Subcutaneous abdominal adipose tissue (tissue), 5 donors: Measurements from ENCODE around the gene MX2.

Source experiments
- H3K27ac ChIP-seq: one replicate; pipeline ENCODE4 v1.7.0; 2013; ENCODE audit warnings: low read depth, mild to moderate bottlenecking, inconsistent platforms, low read length, moderate library complexity
- H3K27me3 ChIP-seq, 5 donors: one replicate each; pipeline ENCODE4 v1.7.0; 2013; ENCODE audit warnings: low read length in 5 of 5, inconsistent platforms in 1 of 5; ENCODE audit not compliant: control insufficient read depth in 5 of 5, insufficient read depth in 4 of 5
- H3K36me3 ChIP-seq, 5 donors: one replicate each; pipeline ENCODE4 v1.7.0; 2013; ENCODE audit warnings: low read length in 5 of 5; ENCODE audit not compliant: control insufficient read depth in 5 of 5, insufficient read depth in 5 of 5
- H3K4me1 ChIP-seq, 5 donors: one replicate each; pipeline ENCODE4 v1.7.0; 2013; ENCODE audit warnings: low read length in 5 of 5, mild to moderate bottlenecking in 3 of 5, moderate library complexity in 1 of 5; ENCODE audit not compliant: control insufficient read depth in 5 of 5, insufficient read depth in 5 of 5
- H3K4me3 ChIP-seq, 5 donors: one replicate each; pipeline ENCODE4 v1.7.0; 2013; ENCODE audit warnings: low read length in 5 of 5, low read depth in 1 of 5
- H3K9ac ChIP-seq, 5 donors: one replicate each; pipeline ENCODE4 v1.7.0; 2013; ENCODE audit warnings: low read length in 5 of 5, mild to moderate bottlenecking in 4 of 5, moderate library complexity in 3 of 5
- H3K9me3 ChIP-seq, 5 donors: one replicate each; pipeline ENCODE4 v1.7.0; 2013; ENCODE audit warnings: low read length in 5 of 5; ENCODE audit not compliant: control insufficient read depth in 5 of 5
- donor health status: healthy.
- donor health status: healthy.
- donor health status: healthy.
- donor health status: healthy.
- donor health status: healthy.

The MX2 gene

GRCh38 chr21:41337515-41337914, 24.3 kb upstream of the MX2 start:
- no peak overlapping the region for H3K9ac ChIP-seq
- no peaks in the 10 kb centered on the region for H3K36me3 ChIP-seq
- no peaks in the 10 kb centered on the region for H3K27me3 ChIP-seq
- H3K27ac ChIP-seq, result no peak overlapping the region
- H3K4me1 ChIP-seq, result no peaks in the 10 kb centered on the region
- no peak overlapping the region for H3K4me3 ChIP-seq
- H3K9me3 ChIP-seq, result peaks cover 0 to 12% (median 3%) of the 10 kb centered on the region in 5 donors

- H3K4me1 ChIP-seq, result no peaks in the 10 kb centered on the region
- no peak overlapping the region for H3K27ac ChIP-seq
- no peaks in the 10 kb centered on the region for H3K27me3 ChIP-seq
- H3K9me3 ChIP-seq, result peaks cover 0 to 12% (median 3%) of the 10 kb centered on the region in 5 donors
- no peak overlapping the region for H3K9ac ChIP-seq
- no peaks in the 10 kb centered on the region for H3K36me3 ChIP-seq
- H3K4me3 ChIP-seq, result no peak overlapping the region
Observed at GRCh38 chr21:41338455-41338854, 23.4 kb upstream of the MX2 start.

- H3K4me3 ChIP-seq, result no peak overlapping the region
- no peaks in the 10 kb centered on the region for H3K27me3 ChIP-seq
- H3K9me3 ChIP-seq, result peaks cover 0 to 4% (median 0%) of the 10 kb centered on the region in 5 donors
Observed at GRCh38 chr21:41342035-41342434, 19.8 kb upstream of the MX2 start.

GRCh38 chr21:41344146-41344545, 17.7 kb upstream of the MX2 start:
- Histone ChIP-seq H3K9me3 (peaks cover 0 to 4% (median 0%) of the 10 kb centered on the region in 5 donors), H3K4me3 (no peak overlapping the region), H3K27me3 (no peaks in the 10 kb centered on the region), H3K27ac (no peak overlapping the region), H3K4me1 (no peaks in the 10 kb centered on the region), H3K9ac (no peak overlapping the region), H3K36me3 (no peaks in the 10 kb centered on the region)

More at GRCh38 chr21:41342035-41342434, 19.8 kb upstream of the MX2 start:
- Histone ChIP-seq H3K4me1 (no peaks in the 10 kb centered on the region), H3K36me3 (no peaks in the 10 kb centered on the region), H3K9ac (no peak overlapping the region), H3K27ac (no peak overlapping the region)

GRCh38 chr21:41345356-41345755, 16.5 kb upstream of the MX2 start:
- Histone ChIP-seq H3K4me1 (no peaks in the 10 kb centered on the region), H3K36me3 (no peaks in the 10 kb centered on the region), H3K27me3 (no peaks in the 10 kb centered on the region), H3K4me3 (no peak overlapping the region), H3K27ac (no peak overlapping the region), H3K9me3 (peaks cover 0 to 4% (median 0%) of the 10 kb centered on the region in 5 donors), H3K9ac (no peak overlapping the region)

GRCh38 chr21:41345934-41346685, 15.7 kb upstream of the MX2 start:
- Histone ChIP-seq H3K9me3 (peaks cover 0 to 4% (median 0%) of the 10 kb centered on the region in 5 donors), H3K4me3 (no peak overlapping the region), H3K36me3 (no peaks in the 10 kb centered on the region), H3K4me1 (no peaks in the 10 kb centered on the region), H3K27me3 (no peaks in the 10 kb centered on the region), H3K27ac (no peak overlapping the region), H3K9ac (no peak overlapping the region)

- Histone ChIP-seq H3K27ac (no peak overlapping the region), H3K4me3 (no peak overlapping the region), H3K9ac (no peak overlapping the region), H3K36me3 (no peaks in the 10 kb centered on the region), H3K27me3 (peaks cover 0 to 2% (median 0%) of the 10 kb centered on the region in 5 donors), H3K9me3 (peaks cover 0 to 4% (median 0%) of the 10 kb centered on the region in 5 donors), H3K4me1 (no peaks in the 10 kb centered on the region)
Observed at GRCh38 chr21:41346758-41347157, 15.1 kb upstream of the MX2 start.

GRCh38 chr21:41348434-41348833, 13.4 kb upstream of the MX2 start:
- Histone ChIP-seq H3K9ac (no peak overlapping the region), H3K4me3 (no peak overlapping the region), H3K27me3 (peaks cover 0 to 6% (median 0%) of the 10 kb centered on the region in 5 donors), H3K4me1 (no peaks in the 10 kb centered on the region), H3K36me3 (no peaks in the 10 kb centered on the region), H3K9me3 (no peaks in the 10 kb centered on the region), H3K27ac (no peak overlapping the region)

- no peak overlapping the region for H3K4me3 ChIP-seq
- H3K9me3 ChIP-seq, result no peaks in the 10 kb centered on the region
- no peaks in the 10 kb centered on the region for H3K4me1 ChIP-seq
- H3K36me3 ChIP-seq, result no peaks in the 10 kb centered on the region
- peaks cover 0 to 6% (median 0%) of the 10 kb centered on the region in 5 donors for H3K27me3 ChIP-seq
- H3K9ac ChIP-seq, result no peak overlapping the region
- no peak overlapping the region for H3K27ac ChIP-seq
Observed at GRCh38 chr21:41349126-41349525, 12.7 kb upstream of the MX2 start.

GRCh38 chr21:41349619-41350390, 12.0 kb upstream of the MX2 start:
- Histone ChIP-seq H3K27ac (no peak overlapping the region), H3K9me3 (no peaks in the 10 kb centered on the region), H3K36me3 (no peaks in the 10 kb centered on the region), H3K27me3 (peaks cover 0 to 6% (median 0%) of the 10 kb centered on the region in 5 donors), H3K9ac (no peak overlapping the region), H3K4me3 (no peak overlapping the region), H3K4me1 (no peaks in the 10 kb centered on the region)
